ENCODE results near the gene CCDC81. TPM values are rescaled to one million over a fixed set of nuclear protein-coding genes. Genes with fewer than 3 reads are reported as not detected.

The CCDC81 gene
- total RNA-seq, 1 donor from 2014 or later: 0.52 TPM

Other genes starting within 250 kb of the CCDC81 start
- gene EED, start 130.1 kb upstream of the CCDC81 start, total RNA-seq: 23.5 TPM
- gene HIKESHI, start 72.6 kb upstream of the CCDC81 start, total RNA-seq: 59.0 TPM